ENCODE measurements around the gene EEF1A2.

EEF1A2 gene

DNA sequence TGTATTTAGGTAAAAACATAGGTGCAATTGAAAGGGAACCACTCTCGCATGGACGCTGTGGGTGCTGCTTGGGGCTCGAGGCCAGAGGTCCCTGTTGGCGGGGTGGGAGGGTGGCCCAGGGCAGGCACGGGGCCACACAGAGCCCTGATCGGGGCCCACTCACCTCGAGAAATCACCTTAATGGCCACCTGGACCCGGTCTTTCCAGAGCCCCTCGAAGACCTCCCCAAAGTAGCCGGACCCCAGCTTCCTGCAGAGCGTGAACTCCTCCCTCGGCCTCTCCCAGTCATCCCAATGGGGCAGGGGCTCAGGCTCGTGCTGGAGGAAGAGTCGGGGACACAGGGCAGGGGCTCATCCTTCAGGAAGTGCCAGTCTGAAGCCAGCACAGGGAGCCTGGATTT lies 34.5 kb upstream of the EEF1A2 start:
- TF ChIP-seq, protein P1, sequence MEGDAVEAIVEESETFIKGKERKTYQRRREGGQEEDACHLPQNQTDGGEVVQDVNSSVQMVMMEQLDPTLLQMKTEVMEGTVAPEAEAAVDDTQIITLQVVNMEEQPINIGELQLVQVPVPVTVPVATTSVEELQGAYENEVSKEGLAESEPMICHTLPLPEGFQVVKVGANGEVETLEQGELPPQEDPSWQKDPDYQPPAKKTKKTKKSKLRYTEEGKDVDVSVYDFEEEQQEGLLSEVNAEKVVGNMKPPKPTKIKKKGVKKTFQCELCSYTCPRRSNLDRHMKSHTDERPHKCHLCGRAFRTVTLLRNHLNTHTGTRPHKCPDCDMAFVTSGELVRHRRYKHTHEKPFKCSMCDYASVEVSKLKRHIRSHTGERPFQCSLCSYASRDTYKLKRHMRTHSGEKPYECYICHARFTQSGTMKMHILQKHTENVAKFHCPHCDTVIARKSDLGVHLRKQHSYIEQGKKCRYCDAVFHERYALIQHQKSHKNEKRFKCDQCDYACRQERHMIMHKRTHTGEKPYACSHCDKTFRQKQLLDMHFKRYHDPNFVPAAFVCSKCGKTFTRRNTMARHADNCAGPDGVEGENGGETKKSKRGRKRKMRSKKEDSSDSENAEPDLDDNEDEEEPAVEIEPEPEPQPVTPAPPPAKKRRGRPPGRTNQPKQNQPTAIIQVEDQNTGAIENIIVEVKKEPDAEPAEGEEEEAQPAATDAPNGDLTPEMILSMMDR (IDR thresholded peaks at IDR 0.05; ENCODE audit: low read depth, low read length) = no peak
- H3K4me3 ChIP-seq (ENCODE audit: low read depth, low read length) = no peak overlapping the region
- no peak for DNase-seq (ENCODE audit: low read depth, low spot score)
- in situ Hi-C loops (cut with HindIII; ENCODE audit: low sequenced_read_pairs) = no loop called here

DNA sequence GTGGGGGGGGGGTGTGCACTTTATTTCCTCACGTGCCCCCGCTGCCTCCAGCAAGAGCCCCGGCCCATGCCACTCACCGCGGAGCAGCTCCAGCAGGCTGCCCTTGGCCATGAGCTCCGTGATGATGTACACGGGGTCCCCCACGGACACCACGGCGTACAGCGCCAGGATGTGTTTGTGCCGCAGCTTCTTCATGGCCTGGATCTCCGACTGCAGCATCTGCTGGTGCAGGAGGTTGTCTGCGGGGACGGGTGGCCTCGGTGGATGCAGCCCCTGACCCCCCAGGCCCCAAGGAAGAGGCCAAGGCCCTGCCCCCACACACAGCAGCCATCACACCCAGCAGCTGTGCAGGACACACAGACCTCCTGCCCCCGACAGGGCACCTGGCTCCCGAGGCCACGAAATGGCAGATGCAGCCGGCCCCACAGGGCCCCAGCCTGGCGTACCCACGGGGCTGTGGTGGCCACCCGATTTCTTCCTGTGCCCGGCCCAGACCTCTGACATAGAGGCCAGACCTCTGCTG lies 33.6 kb upstream of the EEF1A2 start:
- in situ Hi-C loops (cut with HindIII; ENCODE audit: low sequenced_read_pairs) = no loop called here
- no peak for DNase-seq (ENCODE audit: low read depth, low spot score)
- H3K4me3 ChIP-seq (ENCODE audit: low read depth, low read length) = no peak overlapping the region
- TF ChIP-seq, protein P1 (IDR thresholded peaks at IDR 0.05; ENCODE audit: low read depth, low read length) = no peak

DNA sequence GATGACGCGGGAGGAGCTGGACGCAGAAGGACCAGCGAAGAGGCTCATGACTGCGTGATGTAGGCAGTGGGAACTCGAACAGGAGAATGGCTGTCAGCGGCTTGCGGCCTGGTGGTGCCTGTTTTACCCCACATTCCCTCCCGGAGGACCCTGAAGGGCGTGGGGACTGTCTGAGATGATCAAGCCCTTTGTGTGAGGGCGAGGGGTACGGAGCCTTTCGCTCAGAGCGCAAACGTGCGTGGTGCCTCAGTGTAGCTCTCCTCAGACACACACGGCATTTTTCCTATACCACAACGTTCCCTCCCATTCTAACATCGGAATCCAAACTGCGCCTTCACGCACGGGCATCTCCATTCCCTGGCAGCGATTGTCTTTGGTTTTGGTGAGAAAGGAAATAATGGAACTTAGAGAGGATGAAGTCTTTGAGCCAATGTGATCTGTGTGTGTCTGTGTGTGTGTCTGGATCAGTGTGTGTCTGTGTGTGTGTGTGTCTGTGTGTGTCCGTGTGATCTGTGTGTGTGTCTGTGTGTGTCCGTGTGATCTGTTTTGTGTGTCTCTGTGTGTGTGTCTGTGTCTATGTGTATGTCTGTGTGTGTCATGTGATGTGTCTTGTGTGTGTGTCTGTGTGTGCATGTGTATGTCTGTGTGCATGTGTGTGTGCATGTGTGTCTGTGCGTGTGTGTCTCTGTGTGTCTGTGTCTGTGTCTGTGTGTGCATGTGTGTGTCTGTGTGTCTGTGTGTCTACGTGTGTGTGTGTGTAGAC lies 33.0 kb upstream of the EEF1A2 start:
- no peak overlapping the region for H3K4me3 ChIP-seq (ENCODE audit: low read depth, low read length)
- no peak for DNase-seq (ENCODE audit: low read depth, low spot score)
- TF ChIP-seq, protein P1 (IDR thresholded peaks at IDR 0.05; ENCODE audit: low read depth, low read length) = no peak
- in situ Hi-C loops (cut with HindIII; ENCODE audit: low sequenced_read_pairs) = no loop called here

DNA sequence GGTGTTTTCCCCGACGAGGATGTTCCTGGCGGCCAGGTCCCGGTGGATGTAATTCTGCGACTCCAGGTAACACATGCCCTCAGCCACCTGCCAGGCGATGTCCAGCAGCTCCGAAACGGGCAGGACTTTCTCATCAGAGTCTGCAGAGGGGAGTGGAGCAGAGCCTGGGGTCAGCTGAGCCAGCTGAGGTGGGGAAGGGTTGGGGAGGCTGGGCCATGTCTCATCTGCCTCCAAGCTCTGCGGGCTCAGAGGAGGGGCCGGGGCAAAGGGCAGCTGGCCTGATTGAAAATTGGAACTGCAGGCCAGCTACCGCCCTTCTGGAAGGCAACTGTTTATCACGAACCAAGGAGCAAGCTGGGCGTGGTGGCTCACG lies 31.9 kb upstream of the EEF1A2 start:
- in situ Hi-C loops (cut with HindIII; ENCODE audit: low sequenced_read_pairs) = no loop called here
- no peak for DNase-seq (ENCODE audit: low read depth, low spot score)
- no peak overlapping the region for H3K4me3 ChIP-seq (ENCODE audit: low read depth, low read length)
- TF ChIP-seq, protein P1 (IDR thresholded peaks at IDR 0.05; ENCODE audit: low read depth, low read length) = no peak

GRCh38 chr20:63529861-63530787 lies 31.2 kb upstream of the EEF1A2 start:
- DNase-seq (ENCODE audit: low read depth, low spot score) = no peak
- in situ Hi-C loops (cut with HindIII; ENCODE audit: low sequenced_read_pairs) = no loop called here
- TF ChIP-seq, protein P1 (IDR thresholded peaks at IDR 0.05; ENCODE audit: low read depth, low read length) = no peak
- H3K4me3 ChIP-seq (ENCODE audit: low read depth, low read length) = no peak overlapping the region

GRCh38 chr20:63529180-63529860 lies 30.4 kb upstream of the EEF1A2 start:
- TF ChIP-seq, protein P1 (IDR thresholded peaks at IDR 0.05; ENCODE audit: low read depth, low read length) = no peak
- no peak overlapping the region for H3K4me3 ChIP-seq (ENCODE audit: low read depth, low read length)
- in situ Hi-C loops (cut with HindIII; ENCODE audit: low sequenced_read_pairs) = no loop called here
- no peak for DNase-seq (ENCODE audit: low read depth, low spot score)
